BJ (cell line): ENCODE data around the gene FN3K. TPM values are rescaled to one million over a fixed set of nuclear protein-coding genes. Genes with fewer than 3 reads are reported as not detected.

ENCODE experiments used
- CTCF ChIA-PET: fragments of 350-600 bp; formaldehyde crosslinking; extraction: SDS; loops from one replicate; lab custom pipeline; 2021; ENCODE audit warnings: antibody characterized with exemption, inconsistent platforms; lab: Yijun Ruan, JAX
- POLR2A ChIA-PET: fragments of 300-600 bp; sonication (Branson Sonifier 250); formaldehyde crosslinking; extraction: SDS; loops from one replicate; lab custom pipeline; 2021; ENCODE audit warnings: antibody characterized with exemption; lab: Charles Lee
- DNase-seq: peaks from one replicate; pipeline ENCODE4 v3.0.0-alpha.2; 2011; ENCODE audit warnings: low read depth
- H3K27me3 ChIP-seq: 2 replicates; pipeline ENCODE4 v1.6.0; 2011; ENCODE audit warnings: low read length; ENCODE audit not compliant: control insufficient read depth, insufficient read depth
- H3K36me3 ChIP-seq: 2 replicates; pipeline ENCODE4 v1.5.1; 2011; ENCODE audit warnings: low read length; ENCODE audit not compliant: control insufficient read depth, insufficient read depth
- H3K4me3 ChIP-seq: 2 replicates; pipeline ENCODE4 v1.5.1; 2011; ENCODE audit warnings: low read depth, mild to moderate bottlenecking, control low read depth, low read length
- CTCF ChIP-seq: IDR thresholded peaks from 2 replicates; pipeline ENCODE4 v1.5.1; 2011; ENCODE audit warnings: low read depth, mild to moderate bottlenecking, control low read depth, inconsistent platforms, low read length, moderate library complexity; ENCODE audit not compliant: insufficient read depth
- polyA plus RNA-seq: library from polyadenylated mRNA; depleted of rRNA; stranded (reverse); fragments of >200 nt; gene quantifications from 2 replicates; pipeline ENCODE4 v1.2.3, GENCODE V29; 2011

The FN3K gene
- polyA plus RNA-seq, 1 experiment = 1.1 TPM

- no peaks in the 10 kb centered on the region for H3K36me3 ChIP-seq
- no peaks in the 10 kb centered on the region for H3K27me3 ChIP-seq
- DNase-seq = no peak
- POLR2A ChIA-PET = no interaction called here
- no peak overlapping the region for H3K4me3 ChIP-seq
- CTCF ChIA-PET = no interaction called here
- no peak for TF ChIP-seq CTCF
These were observed 15.0 kb downstream of the FN3K start for GRCh38 chr17:82750241-82750908.

- no peaks in the 10 kb centered on the region for H3K36me3 ChIP-seq
- ChIA-PET POLR2A (no interaction called here), CTCF (no interaction called here)
- DNase-seq = no peak
- peak overlapping the region; percentile 54 for H3K4me3 ChIP-seq
- TF ChIP-seq CTCF = no peak
- H3K27me3 ChIP-seq = no peaks in the 10 kb centered on the region
These were observed 15.8 kb downstream of the FN3K start for GRCh38 chr17:82751171-82751570.

- Histone ChIP-seq H3K36me3 (no peaks in the 10 kb centered on the region), H3K27me3 (no peaks in the 10 kb centered on the region), H3K4me3 (peak within 1 kb of the TSS; percentile 86)
- DNase-seq = peak; percentile 33
- POLR2A ChIA-PET = no interaction called here
- CTCF ChIA-PET = no interaction called here
- no peak for TF ChIP-seq CTCF
These were observed 16.4 kb downstream of the FN3K start, which contains the start of gene TBCD for GRCh38 chr17:82751571-82752370. Gene TBCD (plus strand): TSS chr17:82752065. CDS start chr17:82752194, 129 bp downstream.

GRCh38 chr17:82752371-82753200, 17.2 kb downstream of the FN3K start:
- POLR2A ChIA-PET = no interaction called here
- Histone ChIP-seq H3K27me3 (no peaks in the 10 kb centered on the region), H3K36me3 (no peaks in the 10 kb centered on the region), H3K4me3 (peak overlapping the region; percentile 86)
- CTCF ChIA-PET = no interaction called here
- no peak for TF ChIP-seq CTCF
- no peak for DNase-seq

- H3K4me3 ChIP-seq = peak overlapping the region; percentile 86
- TF ChIP-seq CTCF = no peak
- ChIA-PET CTCF (no interaction called here), POLR2A (no interaction called here)
- no peaks in the 10 kb centered on the region for H3K36me3 ChIP-seq
- no peaks in the 10 kb centered on the region for H3K27me3 ChIP-seq
- no peak for DNase-seq
These were observed 17.7 kb downstream of the FN3K start for GRCh38 chr17:82753201-82753464.
